H9 (cell line): ENCODE measurements around the gene TRIP10. TPM values are rescaled to one million over a fixed set of nuclear protein-coding genes. Genes with fewer than 3 reads are reported as not detected.

Experiments used
- DNase-seq: peaks from one replicate; pipeline ENCODE4 v3.0.0-alpha.2; 2017
- H2AFZ ChIP-seq: one replicate; pipeline ENCODE4 v1.6.1; 2013; ENCODE audit warnings: mild to moderate bottlenecking, low read length, control low read depth, moderate library complexity
- H2AK5ac ChIP-seq: 2 replicates; pipeline ENCODE4 v1.6.1; 2013; ENCODE audit warnings: low read length, control low read depth, mixed read lengths; ENCODE audit not compliant: insufficient read length
- H2BK120ac ChIP-seq: one replicate; pipeline ENCODE4 v1.6.1; 2013; ENCODE audit warnings: low read depth, mild to moderate bottlenecking, low read length, control low read depth, inconsistent platforms; ENCODE audit not compliant: poor library complexity, severe bottlenecking
- H2BK12ac ChIP-seq: 2 replicates; pipeline ENCODE4 v1.6.1; 2013; ENCODE audit warnings: low read length, control low read depth, mixed read lengths, low read depth; ENCODE audit not compliant: insufficient read length
- H2BK15ac ChIP-seq: 2 replicates; pipeline ENCODE4 v1.6.1; 2013; ENCODE audit warnings: low read depth, low read length, control low read depth
- H2BK20ac ChIP-seq: one replicate; pipeline ENCODE4 v1.6.1; 2013; ENCODE audit warnings: low read depth, mild to moderate bottlenecking, low read length, control low read depth, inconsistent platforms; ENCODE audit not compliant: poor library complexity, severe bottlenecking
- H2BK5ac ChIP-seq: 2 replicates; pipeline ENCODE4 v1.6.1; 2013; ENCODE audit warnings: low read length, control low read depth, mixed read lengths; ENCODE audit not compliant: insufficient read length
- H3K14ac ChIP-seq: 2 replicates; pipeline ENCODE4 v1.6.1; 2013; ENCODE audit warnings: low read length, control low read depth; ENCODE audit not compliant: insufficient read depth
- H3K18ac ChIP-seq: 2 replicates; pipeline ENCODE4 v1.6.1; 2013; ENCODE audit warnings: low read depth, mild to moderate bottlenecking, mixed read lengths, low read length, control low read depth; ENCODE audit not compliant: insufficient read length
- H3K23ac ChIP-seq: 2 replicates; pipeline ENCODE4 v1.6.1; 2013; ENCODE audit warnings: low read length, control low read depth, mixed read lengths, low read depth; ENCODE audit not compliant: insufficient read length
- H3K23me2 ChIP-seq: 2 replicates; pipeline ENCODE4 v1.6.1; 2013; ENCODE audit warnings: low read depth, mild to moderate bottlenecking, mixed read lengths, low read length, control low read depth; ENCODE audit not compliant: insufficient read length, poor library complexity, severe bottlenecking
- H3K27ac ChIP-seq: 2 replicates; pipeline ENCODE4 v1.5.1; 2013; ENCODE audit warnings: low read length, control low read depth, mixed read lengths, low read depth; ENCODE audit not compliant: insufficient read length
- H3K27me3 ChIP-seq: 2 replicates; pipeline ENCODE4 v1.6.1; 2013; ENCODE audit warnings: low read length, control low read depth, inconsistent platforms; ENCODE audit not compliant: insufficient read depth
- H3K4ac ChIP-seq: 2 replicates; pipeline ENCODE4 v1.6.1; 2013; ENCODE audit warnings: low read depth, mild to moderate bottlenecking, control low read depth, inconsistent platforms, low read length, moderate library complexity
- H3K4me1 ChIP-seq: 2 replicates; pipeline ENCODE4 v1.6.1; 2013; ENCODE audit warnings: low read length, control low read depth, inconsistent platforms; ENCODE audit not compliant: insufficient read depth
- H3K4me2 ChIP-seq: 2 replicates; pipeline ENCODE4 v1.6.1; 2013; ENCODE audit warnings: low read length, control low read depth, mixed read lengths; ENCODE audit not compliant: insufficient read length, insufficient read depth
- H3K56ac ChIP-seq: 2 replicates; pipeline ENCODE4 v1.6.1; 2013; ENCODE audit warnings: low read depth, mild to moderate bottlenecking, mixed read lengths, low read length, control low read depth; ENCODE audit not compliant: insufficient read length
- H3K79me1 ChIP-seq: 2 replicates; pipeline ENCODE4 v1.6.1; 2013; ENCODE audit warnings: low read depth, mild to moderate bottlenecking, moderate library complexity, low read length, control low read depth, inconsistent platforms; ENCODE audit not compliant: insufficient read depth, poor library complexity, severe bottlenecking
- H3K79me2 ChIP-seq: 2 replicates; pipeline ENCODE4 v1.6.1; 2013; ENCODE audit warnings: low read length, control low read depth, inconsistent platforms; ENCODE audit not compliant: insufficient read depth
- H3K9ac ChIP-seq: 2 replicates; pipeline ENCODE4 v1.6.1; 2013; ENCODE audit warnings: low read length, control low read depth, mixed read lengths; ENCODE audit not compliant: insufficient read length; ENCODE audit errors: extremely low read depth
- H3K9me3 ChIP-seq: one replicate; pipeline ENCODE4 v1.6.1; 2013; ENCODE audit warnings: low read depth, low read length, inconsistent platforms; ENCODE audit not compliant: control insufficient read depth
- H3T11ph ChIP-seq: one replicate; pipeline ENCODE4 v1.6.1; 2013; ENCODE audit warnings: mild to moderate bottlenecking, low read length, control low read depth, inconsistent platforms
- H4K20me1 ChIP-seq: one replicate; pipeline ENCODE4 v1.6.1; 2013; ENCODE audit not compliant: control insufficient read depth, insufficient read length, insufficient read depth
- H4K5ac ChIP-seq: 2 replicates; pipeline ENCODE4 v1.6.1; 2013; ENCODE audit warnings: low read depth, mild to moderate bottlenecking, mixed read lengths, low read length, control low read depth; ENCODE audit not compliant: insufficient read length
- H4K8ac ChIP-seq: replicated peaks from 2 replicates; pipeline ENCODE4 v1.6.1; 2013; ENCODE audit warnings: low read length, control low read depth, mixed read lengths, low read depth; ENCODE audit not compliant: insufficient read length
- H4K91ac ChIP-seq: 2 replicates; pipeline ENCODE4 v1.6.1; 2013; ENCODE audit warnings: low read depth, mild to moderate bottlenecking, moderate library complexity, mixed read lengths, low read length, control low read depth; ENCODE audit not compliant: insufficient read length
- H3K27ac Mint-ChIP-seq, 3 experiments: 2 replicates in 2 of 3; 3 replicates in 1 of 3; pipeline ENCODE4 v1.8.0; 2020 to 2021; ENCODE audit warnings: mixed read lengths in 3 of 3, mild to moderate bottlenecking in 1 of 3, moderate library complexity in 1 of 3
- H3K27me3 Mint-ChIP-seq: 2 replicates; pipeline ENCODE4 v1.8.0; 2021; ENCODE audit warnings: low read depth, mild to moderate bottlenecking, moderate library complexity, mixed read lengths
- H3K36me3 Mint-ChIP-seq, 3 experiments: 2 replicates in 2 of 3; 3 replicates in 1 of 3; pipeline ENCODE4 v1.8.0; 2020 to 2021; ENCODE audit warnings: low read depth in 3 of 3, mixed read lengths in 3 of 3; ENCODE audit not compliant: insufficient read depth in 1 of 3
- H3K4me1 Mint-ChIP-seq, 2 experiments: 2 replicates each; pipeline ENCODE4 v1.8.0; 2020; ENCODE audit warnings: mixed read lengths in 2 of 2
- H3K4me3 Mint-ChIP-seq, 2 experiments: 2 replicates in 1 of 2; 3 replicates in 1 of 2; pipeline ENCODE4 v1.8.0; 2020 to 2021; ENCODE audit warnings: mild to moderate bottlenecking in 2 of 2, mixed read lengths in 2 of 2, moderate library complexity in 1 of 2
- H3K9me3 Mint-ChIP-seq, 2 experiments: 2 replicates in 1 of 2; 3 replicates in 1 of 2; pipeline ENCODE4 v1.8.0; 2020; ENCODE audit warnings: mild to moderate bottlenecking in 2 of 2, mixed read lengths in 2 of 2, moderate library complexity in 1 of 2
- WGBS: extraction: QIAGEN DNeasy Blood & Tissue Kit; methylation state at CpG from one replicate; pipeline ENCODE4 v1.1.7; 2013; ENCODE audit warnings: missing lambda C conversion rate, low lambda C conversion rate, mixed read lengths; ENCODE audit not compliant: insufficient read length; ENCODE audit errors: extremely low coverage; 5-methylcytosine and 5-hydroxymethylcytosine counted together
- total RNA-seq: library from RNA; stranded (reverse); gene quantifications from 2 replicates; pipeline ENCODE4 v1.2.1, GENCODE V29; 2021
- TF ChIP-seq, protein P1 (sequence below): fragments of 200-600 bp; sonication (generic); conservative IDR thresholded peaks from 3 replicates; pipeline ENCODE4 v1.8.0; 2021; ENCODE audit warnings: antibody characterized with exemption, mild to moderate bottlenecking

The TRIP10 gene
- total RNA-seq, 1 experiment from 2014 or later, result 56.4 TPM

DNA sequence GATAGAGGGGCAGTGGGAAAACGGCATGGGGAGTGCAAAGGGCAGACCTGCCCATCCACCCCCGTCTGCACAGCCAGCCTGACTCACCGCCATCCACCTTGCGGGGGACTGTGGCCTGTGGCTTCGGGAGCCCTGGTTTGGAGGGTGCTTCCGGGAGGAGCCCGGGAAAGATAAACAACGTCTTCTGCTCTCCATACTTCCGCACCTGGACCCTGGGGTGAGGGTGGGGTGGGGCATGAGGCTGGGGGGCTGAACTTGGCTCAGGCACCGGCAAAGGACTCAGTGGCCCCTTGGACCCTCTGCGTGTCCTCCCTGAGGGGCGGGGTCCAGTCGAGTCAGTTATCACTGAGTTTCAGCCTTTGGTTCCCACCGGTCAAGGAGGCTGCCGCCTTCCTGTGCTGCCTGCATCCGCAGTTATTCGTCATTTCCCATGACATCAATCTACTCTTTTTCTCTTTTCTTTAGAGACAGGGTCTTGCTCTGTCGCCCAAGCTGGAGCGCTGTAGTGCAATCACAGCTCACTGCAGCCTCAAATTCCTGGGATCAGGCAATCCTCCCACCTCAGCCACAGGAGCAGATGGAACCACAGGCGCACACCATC, 5.3 kb upstream of the TRIP10 start:
- no peak overlapping the region for H3K4me2 ChIP-seq
- Mint-ChIP-seq H3K27me3 (no peaks in the 10 kb centered on the region), H3K36me3 (peaks cover 5 to 16% (median 12%) of the 10 kb centered on the region in 3 experiments), H3K27ac (peak overlapping the region in 1 of 3 experiments; percentile 66; a peak in 2 of 7 replicates), H3K4me3 (peak overlapping the region in 1 of 2 experiments; percentile 56; a peak in 1 of 5 replicates), H3K9me3 (no peaks in the 10 kb centered on the region), H3K4me1 (peaks cover 27 to 42% of the 10 kb centered on the region in 2 experiments)
- peaks cover 2% of the 10 kb centered on the region for H4K20me1 ChIP-seq
- no peak overlapping the region for H2AK5ac ChIP-seq
- no peak overlapping the region for H3T11ph ChIP-seq
- no peak for DNase-seq
- H3K27me3 ChIP-seq, result no peaks in the 10 kb centered on the region
- H4K91ac ChIP-seq, result no peak overlapping the region
- H2AFZ ChIP-seq, result no peak overlapping the region
- H4K5ac ChIP-seq, result no peak overlapping the region
- H3K4ac ChIP-seq, result no peak overlapping the region
- no peak overlapping the region for H2BK15ac ChIP-seq
- no peak overlapping the region for H3K9ac ChIP-seq
- no peak overlapping the region for H3K27ac ChIP-seq
- no peak overlapping the region for H2BK5ac ChIP-seq
- no peak overlapping the region for H3K56ac ChIP-seq
- no peaks in the 10 kb centered on the region for H3K9me3 ChIP-seq
- no peak overlapping the region for H2BK20ac ChIP-seq
- TF ChIP-seq, protein P1, sequence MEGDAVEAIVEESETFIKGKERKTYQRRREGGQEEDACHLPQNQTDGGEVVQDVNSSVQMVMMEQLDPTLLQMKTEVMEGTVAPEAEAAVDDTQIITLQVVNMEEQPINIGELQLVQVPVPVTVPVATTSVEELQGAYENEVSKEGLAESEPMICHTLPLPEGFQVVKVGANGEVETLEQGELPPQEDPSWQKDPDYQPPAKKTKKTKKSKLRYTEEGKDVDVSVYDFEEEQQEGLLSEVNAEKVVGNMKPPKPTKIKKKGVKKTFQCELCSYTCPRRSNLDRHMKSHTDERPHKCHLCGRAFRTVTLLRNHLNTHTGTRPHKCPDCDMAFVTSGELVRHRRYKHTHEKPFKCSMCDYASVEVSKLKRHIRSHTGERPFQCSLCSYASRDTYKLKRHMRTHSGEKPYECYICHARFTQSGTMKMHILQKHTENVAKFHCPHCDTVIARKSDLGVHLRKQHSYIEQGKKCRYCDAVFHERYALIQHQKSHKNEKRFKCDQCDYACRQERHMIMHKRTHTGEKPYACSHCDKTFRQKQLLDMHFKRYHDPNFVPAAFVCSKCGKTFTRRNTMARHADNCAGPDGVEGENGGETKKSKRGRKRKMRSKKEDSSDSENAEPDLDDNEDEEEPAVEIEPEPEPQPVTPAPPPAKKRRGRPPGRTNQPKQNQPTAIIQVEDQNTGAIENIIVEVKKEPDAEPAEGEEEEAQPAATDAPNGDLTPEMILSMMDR, result no peak
- peaks cover 20% of the 10 kb centered on the region for H3K23me2 ChIP-seq
- no peak overlapping the region for H3K18ac ChIP-seq
- no peaks in the 10 kb centered on the region for H3K79me2 ChIP-seq
- peaks cover 7% of the 10 kb centered on the region; the same call in 1 of the 2 replicates for H3K4me1 ChIP-seq
- H2BK120ac ChIP-seq, result no peak overlapping the region
- no peak overlapping the region for H4K8ac ChIP-seq
- no CpG with 5 or more reads among the region's 20 CpGs for WGBS
- H2BK12ac ChIP-seq, result no peak overlapping the region
- H3K14ac ChIP-seq, result no peak overlapping the region
- H3K79me1 ChIP-seq, result no peaks in the 10 kb centered on the region
- no peak overlapping the region for H3K23ac ChIP-seq
